H9 (cell line): ENCODE measurements around the gene SPATS2. TPM values are rescaled to one million over a fixed set of nuclear protein-coding genes. Genes with fewer than 3 reads are reported as not detected.

Experiments used
- DNase-seq: peaks from one replicate; pipeline ENCODE4 v3.0.0-alpha.2; 2017
- H2AFZ ChIP-seq: one replicate; pipeline ENCODE4 v1.6.1; 2013; ENCODE audit warnings: mild to moderate bottlenecking, low read length, control low read depth, moderate library complexity
- H2AK5ac ChIP-seq: 2 replicates; pipeline ENCODE4 v1.6.1; 2013; ENCODE audit warnings: low read length, control low read depth, mixed read lengths; ENCODE audit not compliant: insufficient read length
- H2BK120ac ChIP-seq: one replicate; pipeline ENCODE4 v1.6.1; 2013; ENCODE audit warnings: low read depth, mild to moderate bottlenecking, low read length, control low read depth, inconsistent platforms; ENCODE audit not compliant: poor library complexity, severe bottlenecking
- H2BK12ac ChIP-seq: 2 replicates; pipeline ENCODE4 v1.6.1; 2013; ENCODE audit warnings: low read length, control low read depth, mixed read lengths, low read depth; ENCODE audit not compliant: insufficient read length
- H2BK15ac ChIP-seq: 2 replicates; pipeline ENCODE4 v1.6.1; 2013; ENCODE audit warnings: low read depth, low read length, control low read depth
- H2BK20ac ChIP-seq: one replicate; pipeline ENCODE4 v1.6.1; 2013; ENCODE audit warnings: low read depth, mild to moderate bottlenecking, low read length, control low read depth, inconsistent platforms; ENCODE audit not compliant: poor library complexity, severe bottlenecking
- H2BK5ac ChIP-seq: 2 replicates; pipeline ENCODE4 v1.6.1; 2013; ENCODE audit warnings: low read length, control low read depth, mixed read lengths; ENCODE audit not compliant: insufficient read length
- H3K14ac ChIP-seq: 2 replicates; pipeline ENCODE4 v1.6.1; 2013; ENCODE audit warnings: low read length, control low read depth; ENCODE audit not compliant: insufficient read depth
- H3K18ac ChIP-seq: 2 replicates; pipeline ENCODE4 v1.6.1; 2013; ENCODE audit warnings: low read depth, mild to moderate bottlenecking, mixed read lengths, low read length, control low read depth; ENCODE audit not compliant: insufficient read length
- H3K23ac ChIP-seq: 2 replicates; pipeline ENCODE4 v1.6.1; 2013; ENCODE audit warnings: low read length, control low read depth, mixed read lengths, low read depth; ENCODE audit not compliant: insufficient read length
- H3K23me2 ChIP-seq: 2 replicates; pipeline ENCODE4 v1.6.1; 2013; ENCODE audit warnings: low read depth, mild to moderate bottlenecking, mixed read lengths, low read length, control low read depth; ENCODE audit not compliant: insufficient read length, poor library complexity, severe bottlenecking
- H3K27ac ChIP-seq: 2 replicates; pipeline ENCODE4 v1.5.1; 2013; ENCODE audit warnings: low read length, control low read depth, mixed read lengths, low read depth; ENCODE audit not compliant: insufficient read length
- H3K27me3 ChIP-seq: 2 replicates; pipeline ENCODE4 v1.6.1; 2013; ENCODE audit warnings: low read length, control low read depth, inconsistent platforms; ENCODE audit not compliant: insufficient read depth
- H3K4ac ChIP-seq: 2 replicates; pipeline ENCODE4 v1.6.1; 2013; ENCODE audit warnings: low read depth, mild to moderate bottlenecking, control low read depth, inconsistent platforms, low read length, moderate library complexity
- H3K4me1 ChIP-seq: 2 replicates; pipeline ENCODE4 v1.6.1; 2013; ENCODE audit warnings: low read length, control low read depth, inconsistent platforms; ENCODE audit not compliant: insufficient read depth
- H3K4me2 ChIP-seq: 2 replicates; pipeline ENCODE4 v1.6.1; 2013; ENCODE audit warnings: low read length, control low read depth, mixed read lengths; ENCODE audit not compliant: insufficient read length, insufficient read depth
- H3K56ac ChIP-seq: 2 replicates; pipeline ENCODE4 v1.6.1; 2013; ENCODE audit warnings: low read depth, mild to moderate bottlenecking, mixed read lengths, low read length, control low read depth; ENCODE audit not compliant: insufficient read length
- H3K79me1 ChIP-seq: 2 replicates; pipeline ENCODE4 v1.6.1; 2013; ENCODE audit warnings: low read depth, mild to moderate bottlenecking, moderate library complexity, low read length, control low read depth, inconsistent platforms; ENCODE audit not compliant: insufficient read depth, poor library complexity, severe bottlenecking
- H3K79me2 ChIP-seq: 2 replicates; pipeline ENCODE4 v1.6.1; 2013; ENCODE audit warnings: low read length, control low read depth, inconsistent platforms; ENCODE audit not compliant: insufficient read depth
- H3K9ac ChIP-seq: 2 replicates; pipeline ENCODE4 v1.6.1; 2013; ENCODE audit warnings: low read length, control low read depth, mixed read lengths; ENCODE audit not compliant: insufficient read length; ENCODE audit errors: extremely low read depth
- H3K9me3 ChIP-seq: one replicate; pipeline ENCODE4 v1.6.1; 2013; ENCODE audit warnings: low read depth, low read length, inconsistent platforms; ENCODE audit not compliant: control insufficient read depth
- H3T11ph ChIP-seq: one replicate; pipeline ENCODE4 v1.6.1; 2013; ENCODE audit warnings: mild to moderate bottlenecking, low read length, control low read depth, inconsistent platforms
- H4K20me1 ChIP-seq: one replicate; pipeline ENCODE4 v1.6.1; 2013; ENCODE audit not compliant: control insufficient read depth, insufficient read length, insufficient read depth
- H4K5ac ChIP-seq: 2 replicates; pipeline ENCODE4 v1.6.1; 2013; ENCODE audit warnings: low read depth, mild to moderate bottlenecking, mixed read lengths, low read length, control low read depth; ENCODE audit not compliant: insufficient read length
- H4K8ac ChIP-seq: replicated peaks from 2 replicates; pipeline ENCODE4 v1.6.1; 2013; ENCODE audit warnings: low read length, control low read depth, mixed read lengths, low read depth; ENCODE audit not compliant: insufficient read length
- H4K91ac ChIP-seq: 2 replicates; pipeline ENCODE4 v1.6.1; 2013; ENCODE audit warnings: low read depth, mild to moderate bottlenecking, moderate library complexity, mixed read lengths, low read length, control low read depth; ENCODE audit not compliant: insufficient read length
- H3K27ac Mint-ChIP-seq, 3 experiments: 2 replicates in 2 of 3; 3 replicates in 1 of 3; pipeline ENCODE4 v1.8.0; 2020 to 2021; ENCODE audit warnings: mixed read lengths in 3 of 3, mild to moderate bottlenecking in 1 of 3, moderate library complexity in 1 of 3
- H3K27me3 Mint-ChIP-seq: 2 replicates; pipeline ENCODE4 v1.8.0; 2021; ENCODE audit warnings: low read depth, mild to moderate bottlenecking, moderate library complexity, mixed read lengths
- H3K36me3 Mint-ChIP-seq, 3 experiments: 2 replicates in 2 of 3; 3 replicates in 1 of 3; pipeline ENCODE4 v1.8.0; 2020 to 2021; ENCODE audit warnings: low read depth in 3 of 3, mixed read lengths in 3 of 3; ENCODE audit not compliant: insufficient read depth in 1 of 3
- H3K4me1 Mint-ChIP-seq, 2 experiments: 2 replicates each; pipeline ENCODE4 v1.8.0; 2020; ENCODE audit warnings: mixed read lengths in 2 of 2
- H3K4me3 Mint-ChIP-seq, 2 experiments: 2 replicates in 1 of 2; 3 replicates in 1 of 2; pipeline ENCODE4 v1.8.0; 2020 to 2021; ENCODE audit warnings: mild to moderate bottlenecking in 2 of 2, mixed read lengths in 2 of 2, moderate library complexity in 1 of 2
- H3K9me3 Mint-ChIP-seq, 2 experiments: 2 replicates in 1 of 2; 3 replicates in 1 of 2; pipeline ENCODE4 v1.8.0; 2020; ENCODE audit warnings: mild to moderate bottlenecking in 2 of 2, mixed read lengths in 2 of 2, moderate library complexity in 1 of 2
- WGBS: extraction: QIAGEN DNeasy Blood & Tissue Kit; methylation state at CpG from one replicate; pipeline ENCODE4 v1.1.7; 2013; ENCODE audit warnings: missing lambda C conversion rate, low lambda C conversion rate, mixed read lengths; ENCODE audit not compliant: insufficient read length; ENCODE audit errors: extremely low coverage; 5-methylcytosine and 5-hydroxymethylcytosine counted together
- total RNA-seq: library from RNA; stranded (reverse); gene quantifications from 2 replicates; pipeline ENCODE4 v1.2.1, GENCODE V29; 2021
- TF ChIP-seq, protein P1 (sequence below): fragments of 200-600 bp; sonication (generic); conservative IDR thresholded peaks from 3 replicates; pipeline ENCODE4 v1.8.0; 2021; ENCODE audit warnings: antibody characterized with exemption, mild to moderate bottlenecking

SPATS2 gene
- total RNA-seq, 1 experiment from 2014 or later, result 17.1 TPM

DNA sequence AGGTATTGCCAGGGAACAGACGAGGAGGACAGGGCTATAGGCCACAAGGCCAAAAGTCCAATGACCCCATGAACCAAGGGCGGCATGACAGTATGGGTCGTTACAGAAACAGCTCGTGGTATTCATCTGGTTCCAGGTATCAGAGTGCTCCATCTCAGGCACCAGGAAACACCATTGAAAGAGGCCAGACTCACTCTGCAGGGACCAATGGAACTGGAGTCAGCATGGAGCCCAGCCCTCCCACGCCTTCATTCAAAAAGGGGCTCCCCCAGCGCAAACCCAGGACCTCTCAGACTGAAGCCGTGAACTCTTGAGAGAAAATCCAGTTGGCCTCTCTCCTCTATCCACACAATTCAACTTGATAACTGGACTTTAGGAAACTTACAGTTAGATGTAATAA, 158.7 kb downstream of the SPATS2 start:
- H3T11ph ChIP-seq, result no peak overlapping the region
- H2BK120ac ChIP-seq, result no peak overlapping the region
- no peaks in the 10 kb centered on the region for H3K23me2 ChIP-seq
- TF ChIP-seq, protein P1, sequence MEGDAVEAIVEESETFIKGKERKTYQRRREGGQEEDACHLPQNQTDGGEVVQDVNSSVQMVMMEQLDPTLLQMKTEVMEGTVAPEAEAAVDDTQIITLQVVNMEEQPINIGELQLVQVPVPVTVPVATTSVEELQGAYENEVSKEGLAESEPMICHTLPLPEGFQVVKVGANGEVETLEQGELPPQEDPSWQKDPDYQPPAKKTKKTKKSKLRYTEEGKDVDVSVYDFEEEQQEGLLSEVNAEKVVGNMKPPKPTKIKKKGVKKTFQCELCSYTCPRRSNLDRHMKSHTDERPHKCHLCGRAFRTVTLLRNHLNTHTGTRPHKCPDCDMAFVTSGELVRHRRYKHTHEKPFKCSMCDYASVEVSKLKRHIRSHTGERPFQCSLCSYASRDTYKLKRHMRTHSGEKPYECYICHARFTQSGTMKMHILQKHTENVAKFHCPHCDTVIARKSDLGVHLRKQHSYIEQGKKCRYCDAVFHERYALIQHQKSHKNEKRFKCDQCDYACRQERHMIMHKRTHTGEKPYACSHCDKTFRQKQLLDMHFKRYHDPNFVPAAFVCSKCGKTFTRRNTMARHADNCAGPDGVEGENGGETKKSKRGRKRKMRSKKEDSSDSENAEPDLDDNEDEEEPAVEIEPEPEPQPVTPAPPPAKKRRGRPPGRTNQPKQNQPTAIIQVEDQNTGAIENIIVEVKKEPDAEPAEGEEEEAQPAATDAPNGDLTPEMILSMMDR, result no peak
- H2AK5ac ChIP-seq, result no peak overlapping the region
- Mint-ChIP-seq H3K27ac (no peak overlapping the region), H3K9me3 (no peaks in the 10 kb centered on the region; a peak in 1 of 5 replicates), H3K4me3 (no peak overlapping the region), H3K36me3 (peaks cover 11 to 35% (median 35%) of the 10 kb centered on the region in 3 experiments; a peak in 6 of 7 replicates), H3K4me1 (peaks cover 8 to 9% of the 10 kb centered on the region in 2 experiments), H3K27me3 (no peaks in the 10 kb centered on the region)
- no peak overlapping the region for H3K56ac ChIP-seq
- H2BK15ac ChIP-seq, result no peak overlapping the region
- no CpG with 5 or more reads among the region's 7 CpGs for WGBS
- H3K4ac ChIP-seq, result no peak overlapping the region
- no peaks in the 10 kb centered on the region for H3K79me1 ChIP-seq
- H2AFZ ChIP-seq, result no peak overlapping the region
- no peak overlapping the region for H3K27ac ChIP-seq
- no peak overlapping the region for H4K8ac ChIP-seq
- no peak for DNase-seq
- H3K18ac ChIP-seq, result no peak overlapping the region
- no peak overlapping the region for H2BK12ac ChIP-seq
- no peak overlapping the region for H4K5ac ChIP-seq
- no peak overlapping the region for H3K14ac ChIP-seq
- no peak overlapping the region for H4K91ac ChIP-seq
- H3K9ac ChIP-seq, result no peak overlapping the region
- H3K4me1 ChIP-seq, result no peaks in the 10 kb centered on the region
- no peaks in the 10 kb centered on the region for H4K20me1 ChIP-seq
- H3K23ac ChIP-seq, result no peak overlapping the region
- H3K27me3 ChIP-seq, result no peaks in the 10 kb centered on the region
- H3K9me3 ChIP-seq, result no peaks in the 10 kb centered on the region
- no peaks in the 10 kb centered on the region for H3K79me2 ChIP-seq
- no peak overlapping the region for H2BK20ac ChIP-seq
- H2BK5ac ChIP-seq, result no peak overlapping the region
- no peak overlapping the region for H3K4me2 ChIP-seq
